HG02885 (cell line): ENCODE measurements around the gene IQCH.
"Not testable (repeated sequence)": the region's sequence is repeated elsewhere in the genome, so short reads cannot be mapped to it uniquely, and the experiment has no call there.

Source experiments
- ATAC-seq: cut with Tn5 transposase; IDR thresholded peaks from one replicate; pipeline ENCODE4 v1.9.1; 2021; ENCODE audit warnings: mild to moderate bottlenecking; ENCODE audit not compliant: unreplicated experiment, poor library complexity

IQCH gene

GRCh38 chr15:67343206-67343605, 88.6 kb downstream of the IQCH start:
- no peak for ATAC-seq

- no peak for ATAC-seq
Observed at GRCh38 chr15:67349634-67350033, 95.0 kb downstream of the IQCH start.

- ATAC-seq = no peak
Observed at GRCh38 chr15:67350042-67350441, 95.5 kb downstream of the IQCH start.

- no peak for ATAC-seq
Observed at GRCh38 chr15:67358391-67358790, 103.8 kb downstream of the IQCH start.

GRCh38 chr15:67358812-67359211, 104.2 kb downstream of the IQCH start:
- ATAC-seq = no peak

- ATAC-seq = no peak
Observed at GRCh38 chr15:67359431-67360079, 105.0 kb downstream of the IQCH start.

- no peak for ATAC-seq
Observed at GRCh38 chr15:67361100-67361499, 106.5 kb downstream of the IQCH start.

GRCh38 chr15:67363712-67364111, 109.1 kb downstream of the IQCH start:
- not testable (repeated sequence) for ATAC-seq

- no peak for ATAC-seq
Observed at GRCh38 chr15:67365994-67366393, 111.4 kb downstream of the IQCH start.

GRCh38 chr15:67366904-67367303, 112.3 kb downstream of the IQCH start:
- ATAC-seq = no peak

- no peak for ATAC-seq
Observed at GRCh38 chr15:67369359-67369998, 114.9 kb downstream of the IQCH start.

- ATAC-seq = no peak
Observed at GRCh38 chr15:67370206-67370954, 115.8 kb downstream of the IQCH start.

- ATAC-seq = no peak
Observed at GRCh38 chr15:67372543-67372942, 118.0 kb downstream of the IQCH start.

GRCh38 chr15:67372986-67373675, 118.5 kb downstream of the IQCH start:
- no peak for ATAC-seq

- ATAC-seq = no peak
Observed at GRCh38 chr15:67373971-67374370, 119.4 kb downstream of the IQCH start.

- ATAC-seq = no peak
Observed at GRCh38 chr15:67379530-67379929, 124.9 kb downstream of the IQCH start.

- no peak for ATAC-seq
Observed at GRCh38 chr15:67380921-67381320, 126.3 kb downstream of the IQCH start.

- ATAC-seq = no peak
Observed at GRCh38 chr15:67381416-67382045, 126.9 kb downstream of the IQCH start.

GRCh38 chr15:67382723-67383122, 128.1 kb downstream of the IQCH start:
- ATAC-seq = no peak

GRCh38 chr15:67383899-67384298, 129.3 kb downstream of the IQCH start:
- ATAC-seq = no peak
